Measurements from ENCODE around the gene TRAPPC8.

- TF ChIP-seq CTCF (conservative IDR thresholded peaks at IDR 0.05; ENCODE audit: low read depth, low read length) (peak; percentile 80), EZH2 (IDR thresholded peaks at IDR 0.05; ENCODE audit: borderline replicate concordance, low read depth, low read length, poor library complexity, severe bottlenecking) (no peak)
Observed at GRCh38 chr18:31819106-31819924, 123.6 kb downstream of the TRAPPC8 start.
